Stomach (tissue), 9 donors: ENCODE data around the gene GFM1. TPM values are rescaled to one million over a fixed set of nuclear protein-coding genes. Genes with fewer than 3 reads are reported as not detected.

Experiments
- DNase-seq, 2 donors: peaks; one replicate each; pipeline versions ENCODE4 v3.0.0 to v3.0.0-alpha.2; 2013 to 2019
- H3K27ac ChIP-seq, 5 donors: fragments of 200-600 bp in 4 of 5; sonication (generic) in 4 of 5; one replicate each; pipeline ENCODE4 v1.5.1; 2013 to 2019; ENCODE audit warnings: mild to moderate bottlenecking in 1 of 5, moderate library complexity in 1 of 5
- H3K27me3 ChIP-seq, 3 donors: fragments of 200-600 bp; sonication (generic); one replicate each; pipeline ENCODE4 v1.5.1; 2017 to 2019; ENCODE audit warnings: mixed run types in 1 of 3
- H3K36me3 ChIP-seq, 4 donors: fragments of 200-600 bp; sonication (generic); 1 replicate in 3 of 4; 2 replicates in 1 of 4; pipeline ENCODE4 v1.5.1; 2016 to 2019
- H3K4me1 ChIP-seq, 4 donors: fragments of 200-600 bp; sonication (generic); one replicate each; pipeline ENCODE4 v1.5.1; 2016 to 2019
- H3K4me3 ChIP-seq, 4 donors: fragments of 200-600 bp; sonication (generic) in 3 of 4; one replicate each; pipeline ENCODE4 v1.5.1; 2016 to 2019; ENCODE audit warnings: mild to moderate bottlenecking in 1 of 4
- H3K9me3 ChIP-seq, 4 donors: fragments of 200-600 bp; sonication (generic); one replicate each; pipeline ENCODE4 v1.5.1; 2016 to 2019
- EP300 ChIP-seq: sonication (generic); formaldehyde crosslinking; IDR thresholded peaks from one replicate; pipeline ENCODE4 v1.6.1; 2017; ENCODE audit warnings: antibody characterized with exemption
- POLR2A ChIP-seq, 4 donors: fragments of 450-650 bp; IDR thresholded peaks; one replicate each; pipeline ENCODE4 v1.6.1; 2016; ENCODE audit warnings: antibody characterized with exemption in 4 of 4, control low read depth in 2 of 4, mild to moderate bottlenecking in 1 of 4, moderate library complexity in 1 of 4
- POLR2AphosphoS5 ChIP-seq, 3 donors: sonication (generic); formaldehyde crosslinking; IDR thresholded peaks; one replicate each; pipeline ENCODE4 v1.6.1; 2016; ENCODE audit warnings: antibody characterized with exemption in 3 of 3
- WGBS, 5 donors: extraction: QIAGEN DNeasy Blood & Tissue Kit in 3 of 5; methylation state at CpG; one replicate each; pipeline versions ENCODE4 v1.1.5 to v1.1.7; 2013 to 2018; 5-methylcytosine and 5-hydroxymethylcytosine counted together
- intact Hi-C: fragments of 100-400 bp; cut with DNase I; formaldehyde crosslinking; loops from one replicate; pipeline ENCODE4 v1.15.1; 2023; ENCODE audit warnings: low total_unique reads
- polyA plus RNA-seq, 3 donors: library from polyadenylated mRNA; stranded (reverse); fragments of 200-250 nt; gene quantifications; one replicate each; pipeline ENCODE4 v1.2.3, GENCODE V29; 2013
- total RNA-seq, 5 donors: library from RNA; depleted of rRNA; stranded (reverse); fragments of >200 nt; gene quantifications; one replicate each; pipeline versions ENCODE4 v1.1.0 to v1.2.3, GENCODE V29; 2014 to 2016
- TF ChIP-seq, protein P1 (sequence below), 7 experiments: fragments of 450-650 bp in 4 of 7; fragments of 200-600 bp in 3 of 7; sonication (generic) in 3 of 7; IDR thresholded peaks; one replicate each; pipeline ENCODE4 v1.5.1; 2016 to 2019; ENCODE audit warnings: antibody characterized with exemption in 7 of 7, control low read depth in 2 of 7, mild to moderate bottlenecking in 1 of 7
- donor health status: healthy with polysubstance abuse.
- donor health status: Bipolar disorder and iron deficiency.
- donor health status: healthy.

Gene GFM1
- total and polyA plus RNA-seq, 8 donors: 8.5 to 91.4 (median 23.6) TPM

DNA sequence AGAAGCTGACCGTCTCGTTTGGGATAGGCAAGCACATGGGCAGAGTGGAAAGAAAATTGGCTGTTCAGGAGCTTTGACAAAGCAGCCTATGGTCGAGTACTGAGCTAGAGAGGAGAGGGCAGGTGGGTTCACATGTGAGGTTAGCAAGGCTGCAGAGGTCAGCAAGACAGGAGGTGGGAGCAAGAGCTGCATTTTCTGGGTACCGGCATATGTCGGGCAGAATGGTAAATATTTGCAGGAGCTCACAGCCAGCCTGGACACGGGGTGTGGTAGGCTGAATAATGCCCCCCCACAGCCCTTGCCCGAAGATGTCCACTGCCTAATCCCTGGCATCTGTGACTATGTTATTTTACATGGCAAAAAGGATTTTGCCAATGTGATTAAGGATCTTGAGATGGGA, 79.7 kb downstream of the GFM1 start:
- H3K4me1 ChIP-seq: peaks cover 4 to 58% (median 22%) of the 10 kb centered on the region in 4 donors
- intact Hi-C loops: loop anchor here (10.0 kb wide), 1 partner anchor 59 kb away; no protein-coding TSS in a partner anchor
- H3K4me3 ChIP-seq: no peak overlapping the region
- DNase-seq: no peak
- TF ChIP-seq EP300: no peak
- TF ChIP-seq, protein P1, sequence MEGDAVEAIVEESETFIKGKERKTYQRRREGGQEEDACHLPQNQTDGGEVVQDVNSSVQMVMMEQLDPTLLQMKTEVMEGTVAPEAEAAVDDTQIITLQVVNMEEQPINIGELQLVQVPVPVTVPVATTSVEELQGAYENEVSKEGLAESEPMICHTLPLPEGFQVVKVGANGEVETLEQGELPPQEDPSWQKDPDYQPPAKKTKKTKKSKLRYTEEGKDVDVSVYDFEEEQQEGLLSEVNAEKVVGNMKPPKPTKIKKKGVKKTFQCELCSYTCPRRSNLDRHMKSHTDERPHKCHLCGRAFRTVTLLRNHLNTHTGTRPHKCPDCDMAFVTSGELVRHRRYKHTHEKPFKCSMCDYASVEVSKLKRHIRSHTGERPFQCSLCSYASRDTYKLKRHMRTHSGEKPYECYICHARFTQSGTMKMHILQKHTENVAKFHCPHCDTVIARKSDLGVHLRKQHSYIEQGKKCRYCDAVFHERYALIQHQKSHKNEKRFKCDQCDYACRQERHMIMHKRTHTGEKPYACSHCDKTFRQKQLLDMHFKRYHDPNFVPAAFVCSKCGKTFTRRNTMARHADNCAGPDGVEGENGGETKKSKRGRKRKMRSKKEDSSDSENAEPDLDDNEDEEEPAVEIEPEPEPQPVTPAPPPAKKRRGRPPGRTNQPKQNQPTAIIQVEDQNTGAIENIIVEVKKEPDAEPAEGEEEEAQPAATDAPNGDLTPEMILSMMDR (IDR thresholded peaks at IDR 0.05): no peak
- no peak for TF ChIP-seq POLR2AphosphoS5 (IDR thresholded peaks at IDR 0.05)
- TF ChIP-seq POLR2A (IDR thresholded peaks at IDR 0.05): no peak
- H3K36me3 ChIP-seq: peaks cover 0 to 6% (median 3%) of the 10 kb centered on the region in 4 donors
- no peaks in the 10 kb centered on the region for H3K27me3 ChIP-seq
- no peaks in the 10 kb centered on the region for H3K9me3 ChIP-seq
- 57 to 71% (median 62%) methylated on average over 7 of the region's 7 CpGs for WGBS, 5 donors
- peak overlapping the region in 2 of 5 donors; percentile 61 to 73 for H3K27ac ChIP-seq

DNA sequence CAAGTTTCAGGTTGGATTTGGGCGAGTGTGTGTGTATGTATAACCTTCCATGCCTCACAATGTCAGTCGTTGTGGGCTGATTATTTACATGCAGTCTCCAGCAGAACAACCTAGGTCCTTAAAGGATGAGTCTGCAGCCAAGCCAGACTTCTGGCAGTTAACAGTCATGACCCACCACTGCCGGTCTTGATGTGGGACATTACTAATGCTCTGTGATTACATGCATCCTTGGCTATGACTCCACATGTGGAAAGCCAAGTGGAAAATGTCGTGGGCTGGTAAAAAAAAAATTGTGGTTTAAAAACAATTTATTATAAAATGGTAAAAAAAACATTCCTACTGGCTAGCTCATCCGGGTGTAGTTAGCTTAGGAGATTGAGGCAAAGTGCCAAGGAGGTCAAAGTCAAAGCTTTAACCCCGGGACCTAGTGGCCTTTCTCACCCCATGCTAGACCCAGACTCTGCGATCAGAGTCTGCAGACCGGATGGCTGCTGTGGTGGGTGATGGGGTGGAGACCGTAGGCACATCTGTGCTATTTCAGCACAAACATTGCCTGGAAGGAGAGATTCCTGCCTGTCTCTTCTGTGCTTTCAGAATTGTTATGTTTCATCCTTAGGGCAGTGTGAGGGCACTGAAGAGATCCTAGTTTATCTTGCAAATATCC, 81.2 kb downstream of the GFM1 start:
- peaks cover 0 to 6% (median 3%) of the 10 kb centered on the region in 4 donors for H3K36me3 ChIP-seq
- peaks cover 4 to 58% (median 22%) of the 10 kb centered on the region in 4 donors for H3K4me1 ChIP-seq
- no peaks in the 10 kb centered on the region for H3K9me3 ChIP-seq
- H3K27me3 ChIP-seq: no peaks in the 10 kb centered on the region
- DNase-seq: peak in 1 of 2 donors; percentile 49
- no peak overlapping the region for H3K4me3 ChIP-seq
- H3K27ac ChIP-seq: peak overlapping the region; percentile 31 to 78 (median 51)
- 23 to 47% (median 43%) methylated on average over 9 of the region's 9 CpGs for WGBS, 5 donors
- TF ChIP-seq POLR2A (IDR thresholded peaks at IDR 0.05): no peak
- TF ChIP-seq, protein P1 (IDR thresholded peaks at IDR 0.05): no peak
- TF ChIP-seq POLR2AphosphoS5 (IDR thresholded peaks at IDR 0.05): peak in 1 of 3 donors; percentile 69
- TF ChIP-seq EP300: no peak
- intact Hi-C loops: loop anchor here (5.0 to 10.0 kb wide), 2 partner anchors 61 to 62 kb away; no protein-coding TSS in a partner anchor

DNA sequence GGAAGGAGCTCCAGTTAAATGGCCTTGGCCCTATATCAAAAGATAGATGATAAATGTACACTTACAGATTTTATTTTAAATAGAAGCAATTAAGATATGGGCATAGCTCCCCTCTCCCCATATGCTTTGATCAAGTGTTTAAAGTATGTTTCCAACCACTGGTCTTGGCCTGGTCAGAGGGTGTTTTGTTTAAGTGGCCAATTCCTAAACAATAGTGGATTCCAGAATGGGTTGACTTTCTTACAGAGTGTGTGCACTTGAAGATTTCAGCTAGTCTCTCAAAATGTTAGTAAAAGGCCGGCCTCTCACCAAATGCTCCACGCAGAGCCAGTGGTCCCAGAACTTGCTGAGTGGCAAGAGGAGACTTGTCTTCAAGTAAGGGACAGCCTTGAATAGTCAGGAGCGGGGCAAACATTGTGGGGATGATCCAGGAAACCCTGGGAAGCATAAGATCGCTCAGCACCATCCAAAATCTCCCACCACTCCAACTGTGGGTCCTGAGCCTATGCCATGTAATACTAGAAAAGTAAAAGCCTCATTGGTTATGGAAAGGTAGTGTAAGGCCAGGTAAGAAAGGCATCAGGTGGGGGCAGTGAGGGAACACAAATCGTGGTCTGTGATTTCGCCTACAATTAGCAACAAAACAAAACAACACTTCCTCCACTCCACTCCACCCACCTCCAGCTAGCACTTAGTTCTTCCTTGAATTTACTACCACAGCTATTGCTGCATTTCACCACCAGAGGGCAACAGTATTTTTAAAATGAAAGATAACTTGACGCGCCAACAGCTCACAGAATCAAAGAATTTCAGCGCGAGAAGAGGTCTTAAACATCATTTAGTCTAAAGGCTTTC, 83.1 kb downstream of the GFM1 start:
- Histone ChIP-seq H3K4me3 (peak overlapping the region in 1 of 4 donors; percentile 10), H3K27me3 (no peaks in the 10 kb centered on the region), H3K27ac (peak overlapping the region in 4 of 5 donors; percentile 29 to 78 (median 57)), H3K4me1 (peaks cover 16 to 70% (median 34%) of the 10 kb centered on the region in 4 donors), H3K36me3 (no peaks in the 10 kb centered on the region), H3K9me3 (no peaks in the 10 kb centered on the region)
- DNase-seq: peak; percentile 45 to 89
- TF ChIP-seq EP300 (no peak), POLR2AphosphoS5 (IDR thresholded peaks at IDR 0.05) (peak in 1 of 3 donors; percentile 15), POLR2A (IDR thresholded peaks at IDR 0.05) (no peak)
- TF ChIP-seq, protein P1 (IDR thresholded peaks at IDR 0.05): peak in 5 of 7 experiments; percentile 72 to 90 (median 87)
- intact Hi-C loops: loop anchor here (5.0 to 10.0 kb wide), 2 partner anchors 60 to 63 kb away; no protein-coding TSS in a partner anchor
- WGBS, 5 donors: 29 to 30% (median 29%) methylated on average over 10 of the region's 10 CpGs

DNA sequence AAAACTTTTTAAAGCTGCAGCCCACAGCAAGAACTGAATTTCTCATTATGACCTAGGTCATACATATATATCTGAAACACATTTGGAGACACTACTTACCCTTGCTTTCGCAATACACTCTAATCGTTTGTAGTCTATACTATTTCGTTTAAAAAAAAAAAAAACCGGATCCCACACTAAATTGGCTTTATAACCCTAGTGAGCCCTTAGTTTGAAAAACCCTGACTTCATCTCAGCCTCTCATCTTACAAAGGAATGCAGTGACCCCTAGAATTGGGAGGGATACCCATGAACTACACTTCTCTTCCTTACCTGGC, 83.7 kb downstream of the GFM1 start:
- Histone ChIP-seq H3K36me3 (no peaks in the 10 kb centered on the region), H3K9me3 (no peaks in the 10 kb centered on the region), H3K27ac (no peak overlapping the region), H3K4me3 (peak overlapping the region in 1 of 4 donors; percentile 10), H3K27me3 (no peaks in the 10 kb centered on the region), H3K4me1 (peaks cover 19 to 70% (median 35%) of the 10 kb centered on the region in 4 donors)
- intact Hi-C loops: loop anchor here (5.0 to 10.0 kb wide), 2 partner anchors 59 to 63 kb away; no protein-coding TSS in a partner anchor
- no peak for DNase-seq
- no peak for TF ChIP-seq POLR2AphosphoS5 (IDR thresholded peaks at IDR 0.05)
- TF ChIP-seq, protein P1 (IDR thresholded peaks at IDR 0.05): no peak
- no peak for TF ChIP-seq EP300
- TF ChIP-seq POLR2A (IDR thresholded peaks at IDR 0.05): no peak
- WGBS, 5 donors: 42 to 62% (median 60%) methylated on average over 4 of the region's 4 CpGs
